ENCODE results near the gene RAB31.

DNA sequence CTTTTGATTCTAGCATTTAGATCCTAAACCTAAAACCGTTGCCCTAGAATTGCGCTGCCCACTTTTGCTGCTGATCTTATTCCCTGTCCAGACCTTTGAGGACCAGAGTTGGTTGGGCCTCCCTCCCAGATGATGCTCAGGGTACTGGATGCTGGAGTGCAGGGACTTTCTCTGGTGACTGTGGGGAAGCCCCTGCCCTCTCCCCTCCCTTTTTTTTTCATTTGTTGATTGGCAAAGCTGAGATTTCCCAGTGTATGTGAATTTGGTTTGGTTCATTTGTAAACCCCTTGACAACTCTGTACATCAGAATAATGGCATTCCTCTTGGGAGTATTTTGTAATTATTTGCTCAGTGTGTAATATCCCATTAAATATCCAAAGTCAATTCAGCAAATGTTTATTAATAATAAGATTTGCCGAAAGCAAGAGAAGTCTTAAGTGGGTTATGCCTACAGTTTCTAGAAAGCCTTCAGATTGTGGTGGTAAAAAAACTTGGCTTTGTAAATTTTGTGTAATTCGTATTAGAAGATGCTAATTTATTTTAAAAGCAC, 28.3 kb downstream of the RAB31 start:
- no peak for TF ChIP-seq POLR2A (IDR thresholded peaks at IDR 0.05)
- TF ChIP-seq, protein P1, sequence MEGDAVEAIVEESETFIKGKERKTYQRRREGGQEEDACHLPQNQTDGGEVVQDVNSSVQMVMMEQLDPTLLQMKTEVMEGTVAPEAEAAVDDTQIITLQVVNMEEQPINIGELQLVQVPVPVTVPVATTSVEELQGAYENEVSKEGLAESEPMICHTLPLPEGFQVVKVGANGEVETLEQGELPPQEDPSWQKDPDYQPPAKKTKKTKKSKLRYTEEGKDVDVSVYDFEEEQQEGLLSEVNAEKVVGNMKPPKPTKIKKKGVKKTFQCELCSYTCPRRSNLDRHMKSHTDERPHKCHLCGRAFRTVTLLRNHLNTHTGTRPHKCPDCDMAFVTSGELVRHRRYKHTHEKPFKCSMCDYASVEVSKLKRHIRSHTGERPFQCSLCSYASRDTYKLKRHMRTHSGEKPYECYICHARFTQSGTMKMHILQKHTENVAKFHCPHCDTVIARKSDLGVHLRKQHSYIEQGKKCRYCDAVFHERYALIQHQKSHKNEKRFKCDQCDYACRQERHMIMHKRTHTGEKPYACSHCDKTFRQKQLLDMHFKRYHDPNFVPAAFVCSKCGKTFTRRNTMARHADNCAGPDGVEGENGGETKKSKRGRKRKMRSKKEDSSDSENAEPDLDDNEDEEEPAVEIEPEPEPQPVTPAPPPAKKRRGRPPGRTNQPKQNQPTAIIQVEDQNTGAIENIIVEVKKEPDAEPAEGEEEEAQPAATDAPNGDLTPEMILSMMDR (IDR thresholded peaks at IDR 0.05 in 4 of 5, conservative IDR thresholded peaks at IDR 0.05 in 1 of 5): no peak

All from gastrocnemius medialis (tissue), 4 donors.